Progenitor cell of endocrine pancreas (in vitro differentiated cells): ENCODE data around the gene CCDC50. TPM values are rescaled to one million over a fixed set of nuclear protein-coding genes. Genes with fewer than 3 reads are reported as not detected.

Experiments
- DNase-seq: peaks from one replicate; pipeline ENCODE4 v3.0.0; 2021; ENCODE audit warnings: low spot score; ENCODE audit not compliant: unreplicated experiment
- H3K27ac Mint-ChIP-seq: 2 replicates; pipeline ENCODE4 v1.8.0; 2021; ENCODE audit warnings: mild to moderate bottlenecking, moderate library complexity, mixed read lengths
- H3K27me3 Mint-ChIP-seq: 2 replicates; pipeline ENCODE4 v1.8.0; 2021; ENCODE audit warnings: mixed read lengths
- H3K36me3 Mint-ChIP-seq: 2 replicates; pipeline ENCODE4 v1.8.0; 2022; ENCODE audit warnings: mixed read lengths; ENCODE audit not compliant: insufficient read depth
- H3K4me1 Mint-ChIP-seq: 2 replicates; pipeline ENCODE4 v1.8.0; 2021; ENCODE audit warnings: low read depth, mixed read lengths
- H3K4me3 Mint-ChIP-seq: 2 replicates; pipeline ENCODE4 v1.8.0; 2021; ENCODE audit warnings: low read depth, mild to moderate bottlenecking, moderate library complexity, mixed read lengths
- H3K9me3 Mint-ChIP-seq: 2 replicates; pipeline ENCODE4 v1.8.0; 2021; ENCODE audit warnings: low read depth, mixed read lengths
- total RNA-seq: library from RNA; stranded (reverse); gene quantifications from 2 replicates; pipeline ENCODE4 v1.2.1, GENCODE V29; 2021
- TF ChIP-seq, protein P1 (sequence below): fragments of 200-600 bp; sonication (generic); IDR thresholded peaks from one replicate; pipeline ENCODE4 v1.5.0; 2021; ENCODE audit warnings: antibody characterized with exemption, mild to moderate bottlenecking; ENCODE audit not compliant: unreplicated experiment

Gene CCDC50
- total RNA-seq, 1 donor from 2014 or later: 66.3 TPM

DNA sequence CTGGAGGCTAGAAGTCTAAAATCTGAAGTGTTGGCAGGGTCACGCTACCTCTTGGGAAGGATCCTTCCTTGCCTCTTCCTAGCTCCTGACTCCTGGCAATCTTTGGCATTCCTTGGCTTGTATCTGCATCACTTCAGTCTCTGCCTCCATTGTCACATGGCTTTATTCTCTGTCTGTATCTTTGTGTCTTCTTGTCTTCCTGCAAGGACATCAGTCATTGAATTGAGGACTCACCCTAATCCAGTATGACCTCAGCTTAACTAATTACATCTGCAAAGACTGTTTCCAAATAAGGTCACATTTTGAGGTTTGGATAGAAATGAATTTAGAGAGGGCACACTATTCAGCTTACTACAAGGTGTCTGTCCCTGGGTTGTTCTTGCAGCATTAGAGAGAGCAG lies 32.3 kb downstream of the CCDC50 start:
- DNase-seq: no peak
- H3K4me3 Mint-ChIP-seq: no peak overlapping the region
- H3K36me3 Mint-ChIP-seq: peaks cover 32% of the 10 kb centered on the region
- H3K4me1 Mint-ChIP-seq: peaks cover 6% of the 10 kb centered on the region
- no peaks in the 10 kb centered on the region for H3K9me3 Mint-ChIP-seq
- no peaks in the 10 kb centered on the region for H3K27me3 Mint-ChIP-seq
- H3K27ac Mint-ChIP-seq: peak overlapping the region; percentile 26
- TF ChIP-seq, protein P1, sequence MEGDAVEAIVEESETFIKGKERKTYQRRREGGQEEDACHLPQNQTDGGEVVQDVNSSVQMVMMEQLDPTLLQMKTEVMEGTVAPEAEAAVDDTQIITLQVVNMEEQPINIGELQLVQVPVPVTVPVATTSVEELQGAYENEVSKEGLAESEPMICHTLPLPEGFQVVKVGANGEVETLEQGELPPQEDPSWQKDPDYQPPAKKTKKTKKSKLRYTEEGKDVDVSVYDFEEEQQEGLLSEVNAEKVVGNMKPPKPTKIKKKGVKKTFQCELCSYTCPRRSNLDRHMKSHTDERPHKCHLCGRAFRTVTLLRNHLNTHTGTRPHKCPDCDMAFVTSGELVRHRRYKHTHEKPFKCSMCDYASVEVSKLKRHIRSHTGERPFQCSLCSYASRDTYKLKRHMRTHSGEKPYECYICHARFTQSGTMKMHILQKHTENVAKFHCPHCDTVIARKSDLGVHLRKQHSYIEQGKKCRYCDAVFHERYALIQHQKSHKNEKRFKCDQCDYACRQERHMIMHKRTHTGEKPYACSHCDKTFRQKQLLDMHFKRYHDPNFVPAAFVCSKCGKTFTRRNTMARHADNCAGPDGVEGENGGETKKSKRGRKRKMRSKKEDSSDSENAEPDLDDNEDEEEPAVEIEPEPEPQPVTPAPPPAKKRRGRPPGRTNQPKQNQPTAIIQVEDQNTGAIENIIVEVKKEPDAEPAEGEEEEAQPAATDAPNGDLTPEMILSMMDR: no peak

- Mint-ChIP-seq H3K4me1 (peaks cover 4% of the 10 kb centered on the region), H3K4me3 (no peak overlapping the region), H3K27me3 (no peaks in the 10 kb centered on the region), H3K27ac (no peak overlapping the region), H3K9me3 (no peaks in the 10 kb centered on the region), H3K36me3 (peaks cover 33% of the 10 kb centered on the region)
- no peak for DNase-seq
- TF ChIP-seq, protein P1: no peak
Observed at GRCh38 chr3:191362037-191362436, 32.8 kb downstream of the CCDC50 start.

- Mint-ChIP-seq H3K9me3 (no peaks in the 10 kb centered on the region), H3K4me3 (no peak overlapping the region), H3K27ac (no peak overlapping the region), H3K27me3 (no peaks in the 10 kb centered on the region), H3K36me3 (peaks cover 32% of the 10 kb centered on the region), H3K4me1 (peaks cover 4% of the 10 kb centered on the region)
- DNase-seq: no peak
- TF ChIP-seq, protein P1: no peak
Observed at GRCh38 chr3:191362524-191363090, 33.4 kb downstream of the CCDC50 start.

DNA sequence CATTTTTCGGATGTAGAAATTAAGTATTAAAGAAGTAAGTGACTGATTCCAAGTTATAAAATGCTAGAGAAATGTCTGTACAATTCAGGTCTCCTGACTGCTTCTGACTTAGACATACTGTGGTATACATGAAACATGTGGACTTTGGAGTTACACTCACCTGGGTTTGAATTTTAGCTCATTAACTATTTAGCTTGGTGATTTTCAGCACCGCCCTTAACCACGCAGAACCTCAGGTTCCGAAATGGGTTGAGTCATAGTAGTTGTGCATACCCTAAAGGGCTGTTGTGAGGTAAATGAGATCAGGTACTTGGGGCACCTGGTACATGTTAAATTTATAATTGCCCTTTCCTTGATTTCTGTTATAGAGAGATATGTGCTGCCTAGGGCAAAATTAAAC lies 34.0 kb downstream of the CCDC50 start:
- peaks cover 4% of the 10 kb centered on the region for H3K4me1 Mint-ChIP-seq
- H3K4me3 Mint-ChIP-seq: no peak overlapping the region
- TF ChIP-seq, protein P1: no peak
- no peaks in the 10 kb centered on the region for H3K27me3 Mint-ChIP-seq
- no peak for DNase-seq
- H3K36me3 Mint-ChIP-seq: peaks cover 32% of the 10 kb centered on the region
- no peaks in the 10 kb centered on the region for H3K9me3 Mint-ChIP-seq
- H3K27ac Mint-ChIP-seq: no peak overlapping the region

- peaks cover 1% of the 10 kb centered on the region for H3K4me1 Mint-ChIP-seq
- peaks cover 27% of the 10 kb centered on the region for H3K36me3 Mint-ChIP-seq
- no peaks in the 10 kb centered on the region for H3K9me3 Mint-ChIP-seq
- H3K27me3 Mint-ChIP-seq: no peaks in the 10 kb centered on the region
- H3K4me3 Mint-ChIP-seq: no peak overlapping the region
- TF ChIP-seq, protein P1: no peak
- DNase-seq: no peak
- no peak overlapping the region for H3K27ac Mint-ChIP-seq
Observed at GRCh38 chr3:191366675-191367074, 37.5 kb downstream of the CCDC50 start.
